H9 (cell line): Measurements from ENCODE around the gene TTC9. TPM values are rescaled to one million over a fixed set of nuclear protein-coding genes. Genes with fewer than 3 reads are reported as not detected.
A peak's percentile ranks its signal among the peaks of the same experiment; 100 is the strongest.

Experiments
- DNase-seq: peaks from one replicate; pipeline ENCODE4 v3.0.0-alpha.2; 2017
- H2AFZ ChIP-seq: one replicate; pipeline ENCODE4 v1.6.1; 2013; ENCODE audit warnings: mild to moderate bottlenecking, low read length, control low read depth, moderate library complexity
- H2AK5ac ChIP-seq: 2 replicates; pipeline ENCODE4 v1.6.1; 2013; ENCODE audit warnings: low read length, control low read depth, mixed read lengths; ENCODE audit not compliant: insufficient read length
- H2BK120ac ChIP-seq: one replicate; pipeline ENCODE4 v1.6.1; 2013; ENCODE audit warnings: low read depth, mild to moderate bottlenecking, low read length, control low read depth, inconsistent platforms; ENCODE audit not compliant: poor library complexity, severe bottlenecking
- H2BK12ac ChIP-seq: 2 replicates; pipeline ENCODE4 v1.6.1; 2013; ENCODE audit warnings: low read length, control low read depth, mixed read lengths, low read depth; ENCODE audit not compliant: insufficient read length
- H2BK15ac ChIP-seq: 2 replicates; pipeline ENCODE4 v1.6.1; 2013; ENCODE audit warnings: low read depth, low read length, control low read depth
- H2BK20ac ChIP-seq: one replicate; pipeline ENCODE4 v1.6.1; 2013; ENCODE audit warnings: low read depth, mild to moderate bottlenecking, low read length, control low read depth, inconsistent platforms; ENCODE audit not compliant: poor library complexity, severe bottlenecking
- H2BK5ac ChIP-seq: 2 replicates; pipeline ENCODE4 v1.6.1; 2013; ENCODE audit warnings: low read length, control low read depth, mixed read lengths; ENCODE audit not compliant: insufficient read length
- H3K14ac ChIP-seq: 2 replicates; pipeline ENCODE4 v1.6.1; 2013; ENCODE audit warnings: low read length, control low read depth; ENCODE audit not compliant: insufficient read depth
- H3K18ac ChIP-seq: 2 replicates; pipeline ENCODE4 v1.6.1; 2013; ENCODE audit warnings: low read depth, mild to moderate bottlenecking, mixed read lengths, low read length, control low read depth; ENCODE audit not compliant: insufficient read length
- H3K23ac ChIP-seq: 2 replicates; pipeline ENCODE4 v1.6.1; 2013; ENCODE audit warnings: low read length, control low read depth, mixed read lengths, low read depth; ENCODE audit not compliant: insufficient read length
- H3K23me2 ChIP-seq: 2 replicates; pipeline ENCODE4 v1.6.1; 2013; ENCODE audit warnings: low read depth, mild to moderate bottlenecking, mixed read lengths, low read length, control low read depth; ENCODE audit not compliant: insufficient read length, poor library complexity, severe bottlenecking
- H3K27ac ChIP-seq: 2 replicates; pipeline ENCODE4 v1.5.1; 2013; ENCODE audit warnings: low read length, control low read depth, mixed read lengths, low read depth; ENCODE audit not compliant: insufficient read length
- H3K27me3 ChIP-seq: 2 replicates; pipeline ENCODE4 v1.6.1; 2013; ENCODE audit warnings: low read length, control low read depth, inconsistent platforms; ENCODE audit not compliant: insufficient read depth
- H3K4ac ChIP-seq: 2 replicates; pipeline ENCODE4 v1.6.1; 2013; ENCODE audit warnings: low read depth, mild to moderate bottlenecking, control low read depth, inconsistent platforms, low read length, moderate library complexity
- H3K4me1 ChIP-seq: 2 replicates; pipeline ENCODE4 v1.6.1; 2013; ENCODE audit warnings: low read length, control low read depth, inconsistent platforms; ENCODE audit not compliant: insufficient read depth
- H3K4me2 ChIP-seq: 2 replicates; pipeline ENCODE4 v1.6.1; 2013; ENCODE audit warnings: low read length, control low read depth, mixed read lengths; ENCODE audit not compliant: insufficient read length, insufficient read depth
- H3K56ac ChIP-seq: 2 replicates; pipeline ENCODE4 v1.6.1; 2013; ENCODE audit warnings: low read depth, mild to moderate bottlenecking, mixed read lengths, low read length, control low read depth; ENCODE audit not compliant: insufficient read length
- H3K79me1 ChIP-seq: 2 replicates; pipeline ENCODE4 v1.6.1; 2013; ENCODE audit warnings: low read depth, mild to moderate bottlenecking, moderate library complexity, low read length, control low read depth, inconsistent platforms; ENCODE audit not compliant: insufficient read depth, poor library complexity, severe bottlenecking
- H3K79me2 ChIP-seq: 2 replicates; pipeline ENCODE4 v1.6.1; 2013; ENCODE audit warnings: low read length, control low read depth, inconsistent platforms; ENCODE audit not compliant: insufficient read depth
- H3K9ac ChIP-seq: 2 replicates; pipeline ENCODE4 v1.6.1; 2013; ENCODE audit warnings: low read length, control low read depth, mixed read lengths; ENCODE audit not compliant: insufficient read length; ENCODE audit errors: extremely low read depth
- H3K9me3 ChIP-seq: one replicate; pipeline ENCODE4 v1.6.1; 2013; ENCODE audit warnings: low read depth, low read length, inconsistent platforms; ENCODE audit not compliant: control insufficient read depth
- H3T11ph ChIP-seq: one replicate; pipeline ENCODE4 v1.6.1; 2013; ENCODE audit warnings: mild to moderate bottlenecking, low read length, control low read depth, inconsistent platforms
- H4K20me1 ChIP-seq: one replicate; pipeline ENCODE4 v1.6.1; 2013; ENCODE audit not compliant: control insufficient read depth, insufficient read length, insufficient read depth
- H4K5ac ChIP-seq: 2 replicates; pipeline ENCODE4 v1.6.1; 2013; ENCODE audit warnings: low read depth, mild to moderate bottlenecking, mixed read lengths, low read length, control low read depth; ENCODE audit not compliant: insufficient read length
- H4K8ac ChIP-seq: replicated peaks from 2 replicates; pipeline ENCODE4 v1.6.1; 2013; ENCODE audit warnings: low read length, control low read depth, mixed read lengths, low read depth; ENCODE audit not compliant: insufficient read length
- H4K91ac ChIP-seq: 2 replicates; pipeline ENCODE4 v1.6.1; 2013; ENCODE audit warnings: low read depth, mild to moderate bottlenecking, moderate library complexity, mixed read lengths, low read length, control low read depth; ENCODE audit not compliant: insufficient read length
- H3K27ac Mint-ChIP-seq, 3 experiments: 2 replicates in 2 of 3; 3 replicates in 1 of 3; pipeline ENCODE4 v1.8.0; 2020 to 2021; ENCODE audit warnings: mixed read lengths in 3 of 3, mild to moderate bottlenecking in 1 of 3, moderate library complexity in 1 of 3
- H3K27me3 Mint-ChIP-seq: 2 replicates; pipeline ENCODE4 v1.8.0; 2021; ENCODE audit warnings: low read depth, mild to moderate bottlenecking, moderate library complexity, mixed read lengths
- H3K36me3 Mint-ChIP-seq, 3 experiments: 2 replicates in 2 of 3; 3 replicates in 1 of 3; pipeline ENCODE4 v1.8.0; 2020 to 2021; ENCODE audit warnings: low read depth in 3 of 3, mixed read lengths in 3 of 3; ENCODE audit not compliant: insufficient read depth in 1 of 3
- H3K4me1 Mint-ChIP-seq, 2 experiments: 2 replicates each; pipeline ENCODE4 v1.8.0; 2020; ENCODE audit warnings: mixed read lengths in 2 of 2
- H3K4me3 Mint-ChIP-seq, 2 experiments: 2 replicates in 1 of 2; 3 replicates in 1 of 2; pipeline ENCODE4 v1.8.0; 2020 to 2021; ENCODE audit warnings: mild to moderate bottlenecking in 2 of 2, mixed read lengths in 2 of 2, moderate library complexity in 1 of 2
- H3K9me3 Mint-ChIP-seq, 2 experiments: 2 replicates in 1 of 2; 3 replicates in 1 of 2; pipeline ENCODE4 v1.8.0; 2020; ENCODE audit warnings: mild to moderate bottlenecking in 2 of 2, mixed read lengths in 2 of 2, moderate library complexity in 1 of 2
- WGBS: extraction: QIAGEN DNeasy Blood & Tissue Kit; methylation state at CpG from one replicate; pipeline ENCODE4 v1.1.7; 2013; ENCODE audit warnings: missing lambda C conversion rate, low lambda C conversion rate, mixed read lengths; ENCODE audit not compliant: insufficient read length; ENCODE audit errors: extremely low coverage; 5-methylcytosine and 5-hydroxymethylcytosine counted together
- total RNA-seq: library from RNA; stranded (reverse); gene quantifications from 2 replicates; pipeline ENCODE4 v1.2.1, GENCODE V29; 2021
- TF ChIP-seq, protein P1 (sequence below): fragments of 200-600 bp; sonication (generic); conservative IDR thresholded peaks from 3 replicates; pipeline ENCODE4 v1.8.0; 2021; ENCODE audit warnings: antibody characterized with exemption, mild to moderate bottlenecking

The TTC9 gene
- total RNA-seq, 1 experiment from 2014 or later = 17.4 TPM

- Mint-ChIP-seq H3K27ac (peak overlapping the region; percentile 93 to 96 (median 96)), H3K36me3 (peaks cover 0 to 2% (median 0%) of the 10 kb centered on the region in 3 experiments; a peak in 1 of 7 replicates), H3K9me3 (no peaks in the 10 kb centered on the region), H3K27me3 (no peaks in the 10 kb centered on the region; the same call in 1 of the 2 replicates), H3K4me1 (peaks cover 72 to 73% of the 10 kb centered on the region in 2 experiments), H3K4me3 (peak overlapping the region in 1 of 2 experiments; percentile 6; a peak in 1 of 5 replicates)
- H3K9me3 ChIP-seq = no peaks in the 10 kb centered on the region
- no peak overlapping the region for H2BK5ac ChIP-seq
- WGBS = no CpG with 5 or more reads among the region's 15 CpGs
- H3K14ac ChIP-seq = no peak overlapping the region
- peaks cover 29% of the 10 kb centered on the region for H3K4me1 ChIP-seq
- H3K27me3 ChIP-seq = no peaks in the 10 kb centered on the region
- no peak overlapping the region for H2BK20ac ChIP-seq
- peak overlapping the region; percentile 6 for H3K4me2 ChIP-seq
- no peaks in the 10 kb centered on the region for H4K20me1 ChIP-seq
- no peak overlapping the region for H2AK5ac ChIP-seq
- H2BK15ac ChIP-seq = no peak overlapping the region
- no peak overlapping the region for H2BK120ac ChIP-seq
- no peak overlapping the region for H4K91ac ChIP-seq
- no peak overlapping the region for H2AFZ ChIP-seq
- no peak overlapping the region for H2BK12ac ChIP-seq
- H3K27ac ChIP-seq = peak overlapping the region; percentile 89
- H4K8ac ChIP-seq = no peak overlapping the region
- peak; percentile 83 for DNase-seq
- TF ChIP-seq, protein P1, sequence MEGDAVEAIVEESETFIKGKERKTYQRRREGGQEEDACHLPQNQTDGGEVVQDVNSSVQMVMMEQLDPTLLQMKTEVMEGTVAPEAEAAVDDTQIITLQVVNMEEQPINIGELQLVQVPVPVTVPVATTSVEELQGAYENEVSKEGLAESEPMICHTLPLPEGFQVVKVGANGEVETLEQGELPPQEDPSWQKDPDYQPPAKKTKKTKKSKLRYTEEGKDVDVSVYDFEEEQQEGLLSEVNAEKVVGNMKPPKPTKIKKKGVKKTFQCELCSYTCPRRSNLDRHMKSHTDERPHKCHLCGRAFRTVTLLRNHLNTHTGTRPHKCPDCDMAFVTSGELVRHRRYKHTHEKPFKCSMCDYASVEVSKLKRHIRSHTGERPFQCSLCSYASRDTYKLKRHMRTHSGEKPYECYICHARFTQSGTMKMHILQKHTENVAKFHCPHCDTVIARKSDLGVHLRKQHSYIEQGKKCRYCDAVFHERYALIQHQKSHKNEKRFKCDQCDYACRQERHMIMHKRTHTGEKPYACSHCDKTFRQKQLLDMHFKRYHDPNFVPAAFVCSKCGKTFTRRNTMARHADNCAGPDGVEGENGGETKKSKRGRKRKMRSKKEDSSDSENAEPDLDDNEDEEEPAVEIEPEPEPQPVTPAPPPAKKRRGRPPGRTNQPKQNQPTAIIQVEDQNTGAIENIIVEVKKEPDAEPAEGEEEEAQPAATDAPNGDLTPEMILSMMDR = no peak
- H3T11ph ChIP-seq = no peak overlapping the region
- no peaks in the 10 kb centered on the region for H3K79me2 ChIP-seq
- no peak overlapping the region for H3K4ac ChIP-seq
- no peak overlapping the region for H3K23ac ChIP-seq
- H4K5ac ChIP-seq = no peak overlapping the region
- no peaks in the 10 kb centered on the region for H3K79me1 ChIP-seq
- H3K23me2 ChIP-seq = no peaks in the 10 kb centered on the region
- no peak overlapping the region for H3K9ac ChIP-seq
- no peak overlapping the region for H3K18ac ChIP-seq
- no peak overlapping the region for H3K56ac ChIP-seq
These were observed 67.2 kb downstream of the TTC9 start for GRCh38 chr14:70708717-70709570.
